HL-60 (cell line): ENCODE measurements around the gene SDK1.

ENCODE experiments used
- DNase-seq, 2 experiments: peaks; one replicate each; pipeline ENCODE4 v3.0.0-alpha.2; 2010 to 2020; ENCODE audit warnings: low read depth in 1 of 2, low spot score in 1 of 2
- H3K27ac ChIP-seq: fragments of 250-450 bp; sonication (Bioruptor Pico); replicated peaks from 2 replicates; pipeline ENCODE4 v1.5.1; 2020; ENCODE audit warnings: mild to moderate bottlenecking, moderate library complexity
- H3K27me3 ChIP-seq: fragments of 250-450 bp; sonication (Bioruptor Pico); 2 replicates; pipeline ENCODE4 v1.5.1; 2021; ENCODE audit warnings: mild to moderate bottlenecking, moderate library complexity; ENCODE audit not compliant: insufficient read depth, poor library complexity, severe bottlenecking
- H3K4me3 ChIP-seq: replicated peaks from 2 replicates; pipeline ENCODE4 v1.5.1; 2011; ENCODE audit warnings: mild to moderate bottlenecking, control low read depth, low read length; ENCODE audit not compliant: insufficient read depth
- CTCF ChIP-seq: IDR thresholded peaks from one replicate; pipeline ENCODE4 v1.5.1; 2011; ENCODE audit warnings: low read length, control low read depth, inconsistent platforms; ENCODE audit not compliant: insufficient read depth
- GABPA ChIP-seq: IDR thresholded peaks from 2 replicates; pipeline ENCODE4 v1.6.1; 2012; ENCODE audit warnings: low read depth
- POLR2AphosphoS5 ChIP-seq: IDR thresholded peaks from 2 replicates; pipeline ENCODE4 v1.6.1; 2012; ENCODE audit warnings: low read depth
- SPI1 ChIP-seq: IDR thresholded peaks from 2 replicates; pipeline ENCODE4 v1.6.1; 2012; ENCODE audit warnings: low read depth, mild to moderate bottlenecking, borderline replicate concordance
- TF ChIP-seq, protein P1 (sequence below): IDR thresholded peaks from 2 replicates; pipeline ENCODE4 v1.6.1; 2012; ENCODE audit warnings: low read depth; ENCODE audit not compliant: insufficient replicate concordance

The SDK1 gene

DNA sequence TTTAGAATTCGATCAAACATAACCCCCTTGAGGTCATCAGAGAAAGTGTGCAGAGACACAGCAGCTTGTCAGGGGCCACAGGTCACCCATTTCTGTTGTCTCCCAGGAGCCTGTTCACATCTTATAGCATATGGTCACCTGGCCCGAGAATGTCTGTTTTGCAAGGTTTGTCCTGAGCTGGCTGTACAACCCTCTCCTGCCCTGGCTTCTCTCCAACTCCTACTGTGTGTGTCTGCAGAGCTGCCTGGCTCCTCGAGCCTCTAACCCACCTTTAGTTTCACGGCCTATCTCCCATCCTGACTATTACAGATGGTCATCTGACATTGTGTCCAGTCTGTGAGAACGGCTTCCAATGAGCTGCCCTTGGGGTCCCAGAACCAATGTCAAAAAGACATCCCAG, 683.4 kb downstream of the SDK1 start:
- Histone ChIP-seq H3K4me3 (no peak overlapping the region), H3K27ac (no peak overlapping the region)

DNA sequence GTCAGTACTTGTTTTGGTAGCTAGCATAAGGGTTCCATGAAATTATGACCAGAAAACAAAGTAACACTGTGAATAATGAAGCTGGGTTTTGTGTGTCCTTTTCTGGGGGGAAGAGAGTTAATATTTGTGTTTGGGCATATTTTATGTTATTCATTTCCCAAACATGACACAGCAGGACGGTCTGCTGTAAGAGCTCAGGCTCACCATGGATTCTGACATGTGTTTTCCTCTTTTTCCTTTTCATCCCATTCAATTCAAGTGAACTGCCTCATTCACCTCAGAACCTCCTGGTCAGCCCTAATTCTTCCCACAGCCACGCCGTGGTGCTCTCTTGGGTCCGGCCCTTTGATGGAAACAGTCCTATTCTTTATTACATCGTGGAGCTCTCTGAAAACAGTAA, 685.9 kb downstream of the SDK1 start:
- Histone ChIP-seq H3K27me3 (no peaks in the 10 kb centered on the region), H3K4me3 (no peak overlapping the region), H3K27ac (no peak overlapping the region)
- no peak for DNase-seq
- TF ChIP-seq CTCF = no peak
- no peak for TF ChIP-seq SPI1
- TF ChIP-seq, protein P1, sequence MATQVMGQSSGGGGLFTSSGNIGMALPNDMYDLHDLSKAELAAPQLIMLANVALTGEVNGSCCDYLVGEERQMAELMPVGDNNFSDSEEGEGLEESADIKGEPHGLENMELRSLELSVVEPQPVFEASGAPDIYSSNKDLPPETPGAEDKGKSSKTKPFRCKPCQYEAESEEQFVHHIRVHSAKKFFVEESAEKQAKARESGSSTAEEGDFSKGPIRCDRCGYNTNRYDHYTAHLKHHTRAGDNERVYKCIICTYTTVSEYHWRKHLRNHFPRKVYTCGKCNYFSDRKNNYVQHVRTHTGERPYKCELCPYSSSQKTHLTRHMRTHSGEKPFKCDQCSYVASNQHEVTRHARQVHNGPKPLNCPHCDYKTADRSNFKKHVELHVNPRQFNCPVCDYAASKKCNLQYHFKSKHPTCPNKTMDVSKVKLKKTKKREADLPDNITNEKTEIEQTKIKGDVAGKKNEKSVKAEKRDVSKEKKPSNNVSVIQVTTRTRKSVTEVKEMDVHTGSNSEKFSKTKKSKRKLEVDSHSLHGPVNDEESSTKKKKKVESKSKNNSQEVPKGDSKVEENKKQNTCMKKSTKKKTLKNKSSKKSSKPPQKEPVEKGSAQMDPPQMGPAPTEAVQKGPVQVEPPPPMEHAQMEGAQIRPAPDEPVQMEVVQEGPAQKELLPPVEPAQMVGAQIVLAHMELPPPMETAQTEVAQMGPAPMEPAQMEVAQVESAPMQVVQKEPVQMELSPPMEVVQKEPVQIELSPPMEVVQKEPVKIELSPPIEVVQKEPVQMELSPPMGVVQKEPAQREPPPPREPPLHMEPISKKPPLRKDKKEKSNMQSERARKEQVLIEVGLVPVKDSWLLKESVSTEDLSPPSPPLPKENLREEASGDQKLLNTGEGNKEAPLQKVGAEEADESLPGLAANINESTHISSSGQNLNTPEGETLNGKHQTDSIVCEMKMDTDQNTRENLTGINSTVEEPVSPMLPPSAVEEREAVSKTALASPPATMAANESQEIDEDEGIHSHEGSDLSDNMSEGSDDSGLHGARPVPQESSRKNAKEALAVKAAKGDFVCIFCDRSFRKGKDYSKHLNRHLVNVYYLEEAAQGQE = no peak
- TF ChIP-seq GABPA = no peak
- no peak for TF ChIP-seq POLR2AphosphoS5

More for the DNA sequence above, 683.4 kb downstream of the SDK1 start:
- no peaks in the 10 kb centered on the region for H3K27me3 ChIP-seq
- TF ChIP-seq POLR2AphosphoS5 (no peak), GABPA (no peak), SPI1 (no peak), CTCF (no peak)
- TF ChIP-seq, protein P1 = no peak
- DNase-seq = no peak

- Histone ChIP-seq H3K27me3 (no peaks in the 10 kb centered on the region), H3K4me3 (no peak overlapping the region), H3K27ac (no peak overlapping the region)
- TF ChIP-seq POLR2AphosphoS5 = no peak
- TF ChIP-seq, protein P1 = no peak
- no peak for TF ChIP-seq GABPA
- TF ChIP-seq SPI1 = no peak
- TF ChIP-seq CTCF = no peak
- no peak for DNase-seq
Measured at GRCh38 chr7:3987426-3987927, 686.4 kb downstream of the SDK1 start.
